ENCODE data around the gene SS18L1. TPM values are rescaled to one million over a fixed set of nuclear protein-coding genes. Genes with fewer than 3 reads are reported as not detected.
A peak's percentile ranks its signal among the peaks of the same experiment; 100 is the strongest.

Gene SS18L1
- total RNA-seq, 1 donor from 2014 or later, result 19.9 TPM

DNA sequence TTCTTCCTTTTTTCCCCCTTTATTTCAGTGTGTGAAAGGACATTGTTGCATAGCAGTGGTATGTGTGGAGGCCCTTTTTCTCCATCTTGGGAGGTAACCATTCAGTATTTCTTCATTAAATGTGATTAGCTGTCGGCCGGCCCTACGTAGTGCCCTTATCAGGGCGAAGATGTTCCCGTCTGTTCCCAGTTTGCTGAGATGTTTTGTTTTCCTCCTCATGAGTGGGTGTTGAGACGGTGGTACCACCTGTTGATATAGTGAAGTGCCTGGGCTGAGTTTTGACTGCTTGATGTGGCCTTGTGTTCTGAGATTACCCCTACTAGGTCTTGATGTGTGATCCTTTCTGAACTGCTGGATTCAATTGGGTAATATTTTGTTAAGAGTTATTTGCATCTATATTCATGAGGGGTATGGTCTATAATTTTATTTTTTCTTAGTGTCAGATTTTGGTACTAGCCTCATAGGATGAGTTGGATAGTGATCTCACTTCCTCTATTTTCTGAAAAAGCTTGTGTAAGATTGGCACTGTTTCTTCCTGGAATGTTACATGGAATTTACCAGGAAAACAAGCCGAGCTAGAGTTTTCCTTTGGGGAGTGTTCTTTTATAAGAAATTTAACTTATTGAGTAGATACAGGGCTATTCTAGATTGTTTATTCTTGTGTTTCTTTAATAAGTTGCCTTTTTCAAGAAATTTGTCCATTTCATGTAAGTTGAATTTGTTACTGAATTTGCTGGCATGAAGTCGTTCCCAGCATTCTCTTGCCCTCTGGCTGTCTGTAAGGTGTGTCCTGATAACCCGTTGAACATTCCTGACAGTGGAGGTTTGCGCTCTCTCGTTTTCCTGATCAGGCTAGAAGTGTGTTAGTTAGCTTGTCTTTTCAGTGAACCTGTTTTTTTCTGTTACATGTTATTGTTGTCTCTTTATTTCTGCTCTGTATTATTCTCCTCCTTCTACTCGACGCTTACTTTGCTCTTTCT, 43.6 kb downstream of the SS18L1 start:
- no peak for DNase-seq (ENCODE audit: extremely low spot score, unreplicated experiment)
- H3K4me3 Mint-ChIP-seq (ENCODE audit: unreplicated experiment), result no peak overlapping the region

DNA sequence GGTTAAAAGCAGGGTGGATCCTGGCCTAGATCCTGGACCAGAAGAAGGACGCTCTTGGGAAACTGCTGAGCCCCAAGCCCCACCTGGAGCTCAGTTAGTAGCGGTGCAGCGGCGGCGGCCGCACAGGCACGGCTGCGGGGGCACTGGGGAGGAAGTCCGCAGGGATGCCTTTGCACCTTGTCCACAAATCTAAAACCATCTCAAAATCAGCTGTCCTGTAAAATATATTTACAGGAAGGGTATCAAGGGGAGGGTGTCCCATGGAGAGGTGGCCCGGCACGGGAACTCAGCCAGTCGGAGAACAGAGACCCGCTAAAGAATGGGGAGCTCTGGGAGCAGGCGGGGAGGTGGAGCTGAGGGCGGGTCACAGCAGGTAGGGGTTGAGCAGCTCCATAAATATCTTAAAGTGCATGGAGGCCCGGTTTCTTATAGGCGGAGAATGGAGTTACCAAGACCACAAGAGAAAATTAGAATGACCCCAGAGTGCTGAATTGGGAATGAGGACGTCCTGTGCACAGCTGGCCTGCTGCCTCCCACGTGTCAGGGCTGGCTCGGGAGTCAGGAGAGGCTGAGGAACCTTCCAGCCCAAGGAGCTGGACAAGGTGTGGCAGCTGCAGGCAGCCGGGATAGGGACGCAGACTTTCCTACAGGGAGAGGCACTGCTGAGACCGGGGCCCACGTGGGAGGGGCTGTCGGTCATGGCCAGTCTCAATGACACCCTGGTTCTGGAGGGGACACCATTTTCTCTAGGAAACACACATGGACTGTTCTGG, 47.3 kb downstream of the SS18L1 start:
- TF ChIP-seq, protein P1, sequence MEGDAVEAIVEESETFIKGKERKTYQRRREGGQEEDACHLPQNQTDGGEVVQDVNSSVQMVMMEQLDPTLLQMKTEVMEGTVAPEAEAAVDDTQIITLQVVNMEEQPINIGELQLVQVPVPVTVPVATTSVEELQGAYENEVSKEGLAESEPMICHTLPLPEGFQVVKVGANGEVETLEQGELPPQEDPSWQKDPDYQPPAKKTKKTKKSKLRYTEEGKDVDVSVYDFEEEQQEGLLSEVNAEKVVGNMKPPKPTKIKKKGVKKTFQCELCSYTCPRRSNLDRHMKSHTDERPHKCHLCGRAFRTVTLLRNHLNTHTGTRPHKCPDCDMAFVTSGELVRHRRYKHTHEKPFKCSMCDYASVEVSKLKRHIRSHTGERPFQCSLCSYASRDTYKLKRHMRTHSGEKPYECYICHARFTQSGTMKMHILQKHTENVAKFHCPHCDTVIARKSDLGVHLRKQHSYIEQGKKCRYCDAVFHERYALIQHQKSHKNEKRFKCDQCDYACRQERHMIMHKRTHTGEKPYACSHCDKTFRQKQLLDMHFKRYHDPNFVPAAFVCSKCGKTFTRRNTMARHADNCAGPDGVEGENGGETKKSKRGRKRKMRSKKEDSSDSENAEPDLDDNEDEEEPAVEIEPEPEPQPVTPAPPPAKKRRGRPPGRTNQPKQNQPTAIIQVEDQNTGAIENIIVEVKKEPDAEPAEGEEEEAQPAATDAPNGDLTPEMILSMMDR (IDR thresholded peaks at IDR 0.05), result no peak
- H3K36me3 Mint-ChIP-seq (ENCODE audit: unreplicated experiment), result peaks cover 17% of the 10 kb centered on the region
- DNase-seq (ENCODE audit: extremely low spot score, unreplicated experiment), result no peak
- no peaks in the 10 kb centered on the region for H3K9me3 Mint-ChIP-seq (ENCODE audit: unreplicated experiment)
- no peaks in the 10 kb centered on the region for H3K27me3 Mint-ChIP-seq (ENCODE audit: unreplicated experiment)
- peaks cover 13% of the 10 kb centered on the region for H3K4me1 Mint-ChIP-seq (ENCODE audit: unreplicated experiment)
- H3K4me3 Mint-ChIP-seq (ENCODE audit: unreplicated experiment), result no peak overlapping the region
- no peak overlapping the region for H3K27ac Mint-ChIP-seq (ENCODE audit: unreplicated experiment)

More for the DNA sequence above, 43.6 kb downstream of the SS18L1 start:
- peak overlapping the region; percentile 33 for H3K27ac Mint-ChIP-seq (ENCODE audit: unreplicated experiment)
- no peaks in the 10 kb centered on the region for H3K9me3 Mint-ChIP-seq (ENCODE audit: unreplicated experiment)
- TF ChIP-seq, protein P1 (IDR thresholded peaks at IDR 0.05), result no peak
- H3K36me3 Mint-ChIP-seq (ENCODE audit: unreplicated experiment), result peaks cover 7% of the 10 kb centered on the region
- no peaks in the 10 kb centered on the region for H3K27me3 Mint-ChIP-seq (ENCODE audit: unreplicated experiment)
- peaks cover 28% of the 10 kb centered on the region for H3K4me1 Mint-ChIP-seq (ENCODE audit: unreplicated experiment)

DNA sequence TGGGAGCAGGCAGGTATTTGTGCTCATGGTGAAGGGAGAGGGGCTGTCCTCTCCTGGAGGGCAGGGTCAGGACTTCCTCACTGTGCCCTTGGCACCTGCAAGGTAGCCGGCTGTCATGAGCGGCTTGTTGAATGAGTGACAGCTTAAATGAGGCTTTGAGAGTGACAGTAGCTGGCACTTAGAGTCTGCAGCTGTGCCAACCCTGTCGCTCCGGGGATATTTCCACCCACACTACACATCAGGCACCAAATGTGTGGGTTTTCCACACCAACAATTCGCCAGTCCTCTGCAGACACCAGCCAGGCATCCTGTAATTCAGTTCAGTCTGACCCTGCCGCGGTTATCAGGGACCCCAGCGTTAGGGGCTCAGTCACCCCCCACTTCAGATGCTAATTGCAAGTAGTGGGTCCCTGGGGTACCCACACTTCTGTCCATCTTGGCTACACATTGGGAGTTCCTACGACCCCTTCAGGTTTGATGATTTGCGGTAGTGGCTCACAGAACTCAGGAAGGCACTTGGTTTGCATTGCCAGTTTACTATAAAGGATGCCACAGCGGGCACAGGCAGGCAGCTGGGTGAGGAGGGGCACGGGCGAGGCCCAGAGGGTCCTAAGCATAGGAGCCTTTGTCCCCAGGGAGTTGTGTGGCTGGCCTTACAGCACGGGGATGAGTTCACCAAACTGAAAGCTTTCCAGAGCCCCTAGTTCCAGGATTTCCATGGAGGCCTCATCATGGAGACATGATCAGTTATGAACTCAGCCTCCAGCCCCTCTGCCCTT, 48.4 kb downstream of the SS18L1 start:
- Mint-ChIP-seq H3K36me3 (ENCODE audit: unreplicated experiment) (peaks cover 17% of the 10 kb centered on the region), H3K4me3 (ENCODE audit: unreplicated experiment) (no peak overlapping the region), H3K9me3 (ENCODE audit: unreplicated experiment) (no peaks in the 10 kb centered on the region), H3K27ac (ENCODE audit: unreplicated experiment) (no peak overlapping the region), H3K27me3 (ENCODE audit: unreplicated experiment) (no peaks in the 10 kb centered on the region), H3K4me1 (ENCODE audit: unreplicated experiment) (peaks cover 8% of the 10 kb centered on the region)
- DNase-seq (ENCODE audit: extremely low spot score, unreplicated experiment), result no peak
- TF ChIP-seq, protein P1 (IDR thresholded peaks at IDR 0.05), result no peak

DNA sequence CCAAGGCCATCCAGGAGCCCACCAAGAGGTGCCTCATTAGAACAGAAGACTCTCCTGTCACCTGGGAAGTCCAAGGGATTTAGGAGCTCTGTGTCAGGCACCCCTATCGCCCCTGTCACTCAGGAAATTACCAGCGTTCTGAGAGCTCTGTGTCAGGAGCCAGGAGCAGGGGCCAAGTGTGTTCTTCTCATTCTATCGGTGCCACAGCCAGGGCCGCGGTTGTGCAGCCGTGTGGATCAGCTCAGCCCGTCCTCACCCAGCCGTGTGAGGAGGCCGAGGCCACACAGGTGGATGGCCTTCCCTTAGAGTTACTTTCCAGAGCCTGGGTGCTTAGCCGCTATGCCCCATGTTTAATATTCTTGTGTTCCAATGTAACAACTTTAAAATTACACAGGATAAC, 49.1 kb downstream of the SS18L1 start:
- H3K27me3 Mint-ChIP-seq (ENCODE audit: unreplicated experiment), result no peaks in the 10 kb centered on the region
- H3K9me3 Mint-ChIP-seq (ENCODE audit: unreplicated experiment), result no peaks in the 10 kb centered on the region
- no peak overlapping the region for H3K4me3 Mint-ChIP-seq (ENCODE audit: unreplicated experiment)
- no peak for DNase-seq (ENCODE audit: extremely low spot score, unreplicated experiment)
- peaks cover 17% of the 10 kb centered on the region for H3K36me3 Mint-ChIP-seq (ENCODE audit: unreplicated experiment)
- no peak overlapping the region for H3K27ac Mint-ChIP-seq (ENCODE audit: unreplicated experiment)
- TF ChIP-seq, protein P1 (IDR thresholded peaks at IDR 0.05), result no peak
- H3K4me1 Mint-ChIP-seq (ENCODE audit: unreplicated experiment), result peaks cover 2% of the 10 kb centered on the region
